Measurements from ENCODE around the gene PGK2.
"Not testable (repeated sequence)": the region's sequence is repeated elsewhere in the genome, so short reads cannot be mapped to it uniquely, and the experiment has no call there.

Gene PGK2

GRCh38 chr6:49787176-49787575 lies at the start of gene PGK2:
Gene PGK2 (minus strand): TSS chr6:49787285. CDS start chr6:49787187, 98 bp downstream.
- no peak for DNase-seq (ENCODE audit: low spot score)

DNA sequence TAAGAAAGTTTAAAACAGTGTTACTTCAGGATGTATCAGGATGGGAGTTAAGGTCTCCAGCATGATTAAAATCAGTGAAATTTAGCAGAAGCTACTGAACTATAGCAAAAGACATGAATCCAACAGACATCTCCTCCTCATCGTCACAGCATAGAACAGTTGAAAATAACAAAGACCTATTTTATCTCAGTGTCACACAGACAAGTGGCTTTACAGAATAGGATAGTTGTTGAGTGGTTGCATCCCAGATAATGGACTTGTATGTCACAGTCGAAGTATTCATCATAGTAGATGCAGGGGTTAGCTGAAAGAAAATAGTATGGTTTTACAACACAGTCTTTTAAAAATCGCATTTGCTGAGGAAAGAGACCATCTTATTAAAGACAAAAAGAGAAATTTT lies 48.1 kb upstream of the PGK2 start:
- DNase-seq (ENCODE audit: low spot score) = no peak

GRCh38 chr6:49833386-49833785 lies 46.3 kb upstream of the PGK2 start:
- DNase-seq (ENCODE audit: low spot score) = no peak

DNA sequence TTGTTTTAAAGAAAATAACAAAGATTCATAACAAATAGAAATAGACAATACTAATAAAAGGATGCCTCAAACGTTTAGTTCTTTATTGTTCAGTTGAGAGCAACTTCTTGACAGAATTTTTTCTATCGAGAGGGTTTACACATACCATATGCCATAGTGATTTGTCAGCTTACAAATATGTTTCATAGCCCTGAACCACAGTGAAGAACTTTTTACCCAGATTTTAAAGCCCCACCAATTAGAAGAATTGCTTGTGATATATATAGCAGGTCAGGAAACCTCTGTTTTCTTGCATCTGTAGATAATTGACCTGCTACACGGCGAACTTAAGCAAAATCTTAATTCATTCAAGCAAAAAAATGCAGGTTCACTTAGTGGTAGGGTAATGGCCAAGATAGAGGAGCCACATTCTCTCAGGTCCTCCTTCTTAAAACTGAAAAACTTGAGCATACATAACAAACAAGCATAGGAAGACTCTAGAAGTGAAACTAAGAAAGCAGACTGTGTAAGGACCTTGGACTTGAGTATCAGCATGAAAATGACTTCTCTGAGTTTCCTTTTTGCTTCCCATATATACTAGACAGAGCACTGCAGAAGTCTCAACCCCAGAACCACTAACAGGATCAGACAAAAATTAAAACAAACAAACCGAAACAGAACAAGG lies 39.8 kb upstream of the PGK2 start:
- no peak for DNase-seq (ENCODE audit: low spot score)

DNA sequence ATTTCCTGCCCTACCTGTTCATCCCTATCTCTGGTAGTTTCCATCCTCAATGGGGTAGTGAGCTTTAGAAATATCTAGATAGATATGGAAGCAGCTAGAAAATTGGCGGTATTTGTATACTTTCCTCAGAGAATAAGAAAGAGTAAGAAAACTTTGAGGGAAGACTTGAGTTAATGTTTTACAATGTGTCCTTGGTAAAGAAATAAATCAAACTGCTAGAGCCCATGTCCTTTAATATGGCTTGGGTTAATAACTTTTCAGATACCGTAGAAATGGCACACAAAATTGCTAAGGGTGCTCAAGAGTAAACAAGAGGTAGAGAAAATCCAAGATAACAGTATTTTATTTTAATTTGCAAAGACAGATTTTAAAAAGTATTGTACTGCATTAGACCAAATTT lies 28.1 kb upstream of the PGK2 start:
- no peak for DNase-seq (ENCODE audit: low spot score)

DNA sequence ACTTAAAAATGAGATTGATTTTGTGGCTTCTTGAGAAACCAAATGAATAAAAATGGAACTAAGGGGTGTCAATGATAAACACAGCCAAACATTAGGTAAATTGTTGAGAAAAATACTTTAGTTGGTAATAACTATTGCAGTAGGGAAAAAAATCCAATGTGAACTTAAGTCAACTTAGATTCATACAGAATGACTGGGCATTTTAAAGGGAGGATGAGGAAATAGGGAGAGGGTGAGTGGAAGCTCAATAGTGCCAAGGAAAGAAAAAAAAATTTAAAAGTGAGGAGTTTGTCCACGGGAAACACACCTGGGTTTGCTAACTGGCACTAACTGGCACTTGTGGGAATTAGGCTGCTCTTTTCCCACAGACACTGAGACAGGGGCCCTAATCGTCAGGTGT lies 26.2 kb upstream of the PGK2 start:
- no peak for DNase-seq (ENCODE audit: low spot score)

- no peak for DNase-seq (ENCODE audit: low spot score)
These were observed 19.1 kb upstream of the PGK2 start for GRCh38 chr6:49806145-49806544.

GRCh38 chr6:49805246-49805645 lies 18.2 kb upstream of the PGK2 start:
- no peak for DNase-seq (ENCODE audit: low spot score)

- no peak for DNase-seq (ENCODE audit: low spot score)
These were observed 14.4 kb upstream of the PGK2 start for GRCh38 chr6:49801525-49801924.

- DNase-seq (ENCODE audit: low spot score) = no peak
These were observed 12.0 kb upstream of the PGK2 start for GRCh38 chr6:49799090-49799489.

- DNase-seq (ENCODE audit: low spot score) = not testable (repeated sequence)
These were observed 9.9 kb upstream of the PGK2 start for GRCh38 chr6:49796842-49797455.

GRCh38 chr6:49790341-49790740 lies 3.3 kb upstream of the PGK2 start:
- DNase-seq (ENCODE audit: low spot score) = no peak

GRCh38 chr6:49784272-49784671 lies 2.8 kb downstream of the PGK2 start:
- no peak for DNase-seq (ENCODE audit: low spot score)

GRCh38 chr6:49782725-49783124 lies 4.4 kb downstream of the PGK2 start:
- DNase-seq (ENCODE audit: low spot score) = no peak

- no peak for DNase-seq (ENCODE audit: low spot score)
These were observed 4.8 kb downstream of the PGK2 start for GRCh38 chr6:49782293-49782692.

DNA sequence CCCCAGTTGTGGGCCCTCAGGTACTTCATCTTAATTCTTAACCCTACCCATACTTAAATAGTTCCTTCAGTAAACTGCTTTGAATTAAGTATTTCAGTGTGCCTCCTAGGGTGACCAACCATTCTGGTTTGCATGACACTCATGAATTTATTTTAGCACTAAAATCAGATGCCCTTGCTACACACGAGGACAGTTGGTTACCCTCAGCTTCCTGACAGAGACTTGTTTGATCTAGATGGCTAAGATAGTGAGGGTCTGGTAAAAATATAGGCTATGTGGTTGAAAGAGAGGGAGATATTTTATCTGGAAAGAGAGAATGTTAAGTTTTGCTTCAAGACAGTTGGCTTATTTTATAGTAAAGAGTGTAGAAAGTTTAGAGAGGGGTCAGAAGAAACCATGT lies 10.6 kb downstream of the PGK2 start:
- DNase-seq (ENCODE audit: low spot score) = no peak

GRCh38 chr6:49775043-49775442 lies 12.0 kb downstream of the PGK2 start:
- DNase-seq (ENCODE audit: low spot score) = no peak

DNA sequence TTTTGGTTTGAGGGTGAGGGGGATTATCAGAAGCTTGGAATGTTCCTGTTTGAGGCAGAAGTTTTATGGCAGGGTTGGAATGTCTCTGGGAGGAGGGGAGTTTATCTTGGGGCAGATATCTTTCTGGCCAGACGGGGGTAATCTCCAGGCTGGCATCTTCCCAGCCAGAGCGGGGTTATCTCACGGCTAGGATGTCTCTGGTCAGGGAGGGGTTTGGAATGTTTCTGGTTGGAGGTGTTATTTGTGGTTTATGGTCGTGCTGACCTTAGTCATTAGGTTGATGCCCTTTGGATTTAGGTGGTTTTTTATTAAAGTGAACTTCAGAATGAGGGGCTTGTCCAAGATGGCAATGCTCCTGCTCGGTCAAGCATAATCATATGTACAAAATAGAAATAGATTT lies 14.8 kb downstream of the PGK2 start:
- DNase-seq (ENCODE audit: low spot score) = no peak

GRCh38 chr6:49766762-49767161 lies 20.3 kb downstream of the PGK2 start:
- DNase-seq (ENCODE audit: low spot score) = no peak

DNA sequence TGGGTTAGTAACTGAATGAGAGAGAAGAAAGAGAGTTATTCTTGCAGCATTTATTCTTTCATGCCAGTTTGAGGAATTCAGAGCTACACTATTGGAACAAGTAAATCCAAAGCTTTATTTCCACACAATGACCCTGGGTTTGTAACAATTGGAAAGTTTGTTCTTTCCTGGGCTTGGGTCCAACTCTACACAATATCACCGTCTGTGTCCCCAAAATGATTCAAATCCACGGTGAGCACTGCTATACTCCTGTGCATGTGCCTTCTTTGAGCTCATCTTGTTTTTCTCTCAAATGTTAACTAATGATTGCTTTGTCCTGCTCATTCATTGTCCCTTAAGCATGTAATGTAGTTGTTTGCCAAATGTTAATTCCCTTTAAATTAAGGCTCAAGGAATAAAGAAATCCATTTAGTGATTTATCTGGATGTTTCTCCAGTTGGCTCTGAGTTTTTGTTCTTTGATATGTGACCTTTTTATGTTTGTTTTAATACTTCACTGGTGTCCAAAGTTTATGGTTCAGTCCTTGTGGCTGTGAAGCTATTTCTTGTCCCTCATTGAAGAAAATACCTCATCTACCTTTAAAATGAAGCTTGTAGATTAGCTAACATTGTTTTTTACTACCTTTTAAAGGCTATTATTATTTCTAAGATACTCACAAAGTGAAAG lies 22.4 kb downstream of the PGK2 start:
- no peak for DNase-seq (ENCODE audit: low spot score)

DNA sequence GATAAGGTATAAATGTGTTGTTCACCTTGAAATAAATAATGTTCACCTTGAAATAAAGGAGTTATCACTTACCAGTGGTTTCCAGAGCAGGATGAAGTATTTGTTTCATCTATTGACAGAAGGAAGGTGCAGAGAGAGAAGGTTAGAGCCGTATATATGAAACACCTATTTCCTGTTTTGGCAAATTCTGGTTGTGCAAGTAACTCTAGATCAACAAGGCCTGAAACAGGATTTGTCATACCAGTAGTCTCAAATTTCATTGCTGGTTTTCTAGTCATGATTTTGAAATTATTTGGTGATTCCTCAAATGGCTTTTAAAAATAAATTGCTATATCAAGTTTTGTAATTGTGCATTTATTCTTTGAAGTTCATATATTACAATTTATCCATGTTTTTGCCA lies 42.8 kb downstream of the PGK2 start, which contains the start of gene CRISP3:
TSS of gene CRISP3 (minus strand) at position 130 of the 400 bp plus-strand sequence. CDS start at position 109, 21 bp downstream.
- DNase-seq (ENCODE audit: low spot score) = no peak

DNA sequence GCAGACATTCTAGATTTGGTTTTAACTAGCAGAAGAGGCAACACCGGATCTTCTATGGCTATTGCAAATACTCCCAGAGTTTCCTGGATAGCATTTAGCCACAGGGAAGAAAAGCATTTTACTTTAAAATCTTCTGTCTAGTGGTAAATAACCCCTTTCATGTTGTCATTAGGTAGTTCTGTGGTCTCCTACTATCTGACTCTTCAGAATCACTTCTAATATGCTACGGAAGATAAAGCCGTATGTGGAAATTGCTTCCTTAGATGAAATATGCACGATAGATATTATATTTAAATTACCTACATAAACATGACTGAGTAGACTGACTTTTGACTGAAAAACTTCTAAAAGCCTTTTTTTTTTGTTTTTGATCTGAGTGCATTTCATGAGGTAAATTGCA lies 43.7 kb downstream of the PGK2 start:
- no peak for DNase-seq (ENCODE audit: low spot score)

DNA sequence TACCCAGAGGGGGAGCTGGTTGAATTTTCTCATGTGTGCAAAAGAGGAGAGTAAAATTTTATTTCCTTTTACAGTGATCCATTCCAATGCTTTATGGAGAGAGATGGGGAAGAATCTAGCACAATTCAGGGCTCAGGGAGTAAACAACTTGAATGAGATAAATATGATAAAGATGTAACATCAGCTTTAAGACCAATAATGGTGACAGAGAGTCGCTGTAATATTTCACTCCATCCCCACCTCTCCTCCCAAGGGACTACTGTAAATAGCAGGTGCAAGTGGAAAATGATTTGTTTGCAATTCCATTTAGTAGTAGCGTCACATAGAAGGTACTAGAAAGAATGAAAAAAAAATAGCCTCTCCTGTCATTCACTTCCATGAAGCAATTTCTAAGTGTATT lies 47.7 kb downstream of the PGK2 start:
- no peak for DNase-seq (ENCODE audit: low spot score)

Measured in GM03348 (cell line).